K562 (cell line): Measurements from ENCODE around the gene AKNAD1.

Experiments used
- ATF1 ChIP-seq, 2 experiments: fragments of 450-650 bp in 1 of 2; IDR thresholded peaks; 2 replicates each; pipeline ENCODE4 v1.6.1; 2016; ENCODE audit warnings: missing compliant biosample characterization in 1 of 2, missing genetic modification characterization in 1 of 2
- CBX5 ChIP-seq: IDR thresholded peaks from 2 replicates; pipeline ENCODE4 v1.6.1; 2014; ENCODE audit warnings: low read depth, borderline replicate concordance
- CREB1 ChIP-seq, 2 experiments: sonication (generic) in 1 of 2; formaldehyde crosslinking in 1 of 2; IDR thresholded peaks; 2 replicates each; pipeline versions ENCODE4 v1.6.1 to v1.8.0; 2012 to 2022; ENCODE audit warnings: inconsistent platforms in 1 of 2, mild to moderate bottlenecking in 1 of 2, missing genetic modification reagents in 1 of 2, moderate library complexity in 1 of 2
- CTCF ChIP-seq, 3 experiments: IDR thresholded peaks in 2 of 3; conservative IDR thresholded peaks in 1 of 3; 2 replicates each; pipeline ENCODE4 v1.5.1; 2011 to 2012; ENCODE audit warnings: low read length in 3 of 3, mild to moderate bottlenecking in 3 of 3, control low read depth in 2 of 3, improper control_type of control experiment in 1 of 3, inconsistent platforms in 1 of 3, low read depth in 1 of 3, mixed read lengths in 1 of 3, moderate library complexity in 1 of 3; ENCODE audit not compliant: insufficient read depth in 2 of 3
- NR3C1 ChIP-seq: sonication (generic); formaldehyde crosslinking; IDR thresholded peaks from 2 replicates; pipeline ENCODE4 v1.8.1; 2022; ENCODE audit warnings: missing genetic modification reagents
- PHF21A ChIP-seq: fragments of 450-650 bp; IDR thresholded peaks from 2 replicates; pipeline ENCODE4 v1.6.1; 2017; ENCODE audit warnings: low read depth, borderline replicate concordance
- PHF8 ChIP-seq: fragments of 200-600 bp; sonication (generic); IDR thresholded peaks from 2 replicates; pipeline ENCODE4 v1.6.1; 2012; ENCODE audit warnings: mixed run types, mild to moderate bottlenecking, inconsistent platforms, low read length, moderate library complexity, borderline replicate concordance
- STAG1 ChIP-seq: sonication (generic); formaldehyde crosslinking; IDR thresholded peaks from 2 replicates; pipeline ENCODE4 v1.5.0; 2020; ENCODE audit warnings: missing genetic modification reagents, borderline replicate concordance
- TAF1 ChIP-seq: IDR thresholded peaks from 2 replicates; pipeline ENCODE4 v1.6.1; 2011; ENCODE audit warnings: mild to moderate bottlenecking, low read length, moderate library complexity; ENCODE audit not compliant: insufficient read depth, control insufficient read depth, severe bottlenecking; ENCODE audit errors: extremely low read depth
- TEAD1 ChIP-seq, 2 experiments: fragments of 450-650 bp in 1 of 2; sonication (generic) in 1 of 2; formaldehyde crosslinking; IDR thresholded peaks; 2 replicates each; pipeline versions ENCODE4 v1.4.0 to v1.8.0; 2020 to 2022; ENCODE audit warnings: mild to moderate bottlenecking in 2 of 2, missing genetic modification reagents in 1 of 2
- ZHX1 ChIP-seq: fragments of 150-350 bp; conservative IDR thresholded peaks from 2 replicates; pipeline ENCODE4 v1.6.1; 2014; ENCODE audit warnings: low read length
- ZNF121 ChIP-seq: sonication (generic); formaldehyde crosslinking; conservative IDR thresholded peaks from 2 replicates; pipeline ENCODE4 v1.8.0; 2022; ENCODE audit warnings: missing genetic modification reagents
- ZNF239 ChIP-seq: fragments of 250-450 bp; sonication (Bioruptor Pico); IDR thresholded peaks from 2 replicates; pipeline ENCODE4 v1.4.0; 2020; ENCODE audit warnings: mild to moderate bottlenecking

- no peak for TF ChIP-seq PHF21A
- TF ChIP-seq CREB1 (IDR thresholded peaks at IDR 0.05): no peak
- no peak for TF ChIP-seq CREB1 (CRISPR knock-in tag; IDR thresholded peaks at IDR 0.05)
- TF ChIP-seq PHF8: no peak
- TF ChIP-seq CTCF (IDR thresholded peaks at IDR 0.05 in 2 of 3, conservative IDR thresholded peaks at IDR 0.05 in 1 of 3; ENCODE audit: insufficient read depth in 2 of 3, low read depth in 1 of 3, low read length in 3 of 3): no peak
- TF ChIP-seq TAF1: no peak
- no peak for TF ChIP-seq ATF1 (CRISPR knock-in tag; IDR thresholded peaks at IDR 0.05)
- no peak for TF ChIP-seq ATF1 (tag; IDR thresholded peaks at IDR 0.05)
- no peak for TF ChIP-seq STAG1
- no peak for TF ChIP-seq ZNF239 (CRISPR knock-in tag)
- no peak for TF ChIP-seq NR3C1
- TF ChIP-seq TEAD1 (CRISPR knock-in tag; IDR thresholded peaks at IDR 0.05): no peak
- TF ChIP-seq CBX5: no peak
- TF ChIP-seq ZHX1: no peak
- peak; percentile 86 for TF ChIP-seq ZNF121 (CRISPR knock-in tag)
These were observed 25.9 kb upstream of the AKNAD1 start for GRCh38 chr1:108882837-108883236.
